Endothelial cell of umbilical vein (primary cell): ENCODE data around the gene MVP.

Source experiments
- CTCF ChIP-seq, 2 donors: IDR thresholded peaks; 1 replicate in 1 of 2; 2 replicates in 1 of 2; pipeline ENCODE4 v1.5.1; 2011; ENCODE audit warnings: low read length in 2 of 2, mild to moderate bottlenecking in 2 of 2, moderate library complexity in 2 of 2, control low read depth in 1 of 2, inconsistent platforms in 1 of 2, low read depth in 1 of 2; ENCODE audit not compliant: insufficient read depth in 1 of 2; ENCODE audit errors: extremely low read depth in 1 of 2
- EZH2 ChIP-seq: IDR thresholded peaks from 2 replicates; pipeline ENCODE4 v1.6.1; 2012; ENCODE audit warnings: borderline replicate concordance, low read depth, mild to moderate bottlenecking, moderate library complexity, low read length, inconsistent platforms; ENCODE audit not compliant: severe bottlenecking
- GATA2 ChIP-seq: IDR thresholded peaks from 2 replicates; pipeline ENCODE4 v1.7.0; 2011; ENCODE audit warnings: low read depth, mild to moderate bottlenecking, moderate library complexity, mixed read lengths, low read length; ENCODE audit not compliant: insufficient read length, insufficient read depth
- POLR2A ChIP-seq: IDR thresholded peaks from 2 replicates; pipeline ENCODE4 v1.6.1; 2012; ENCODE audit warnings: low read depth, mild to moderate bottlenecking, control low read depth, low read length
- POLR2AphosphoS5 ChIP-seq: IDR thresholded peaks from 2 replicates; pipeline ENCODE4 v1.6.1; 2012; ENCODE audit warnings: low read depth, mild to moderate bottlenecking, control low read depth, low read length, moderate library complexity; ENCODE audit not compliant: insufficient read depth

- TF ChIP-seq CTCF (IDR thresholded peaks at IDR 0.05; ENCODE audit: extremely low read depth in 1 of 2, insufficient read depth in 1 of 2, low read depth in 1 of 2, low read length in 2 of 2), result no peak
- no peak for TF ChIP-seq POLR2A
- no peak for TF ChIP-seq GATA2
- TF ChIP-seq EZH2, result no peak
- peak; percentile 8 for TF ChIP-seq POLR2AphosphoS5
Measured at GRCh38 chr16:29809850-29810698, 10.2 kb upstream of the MVP start.
